GM12878 (cell line): ENCODE data around the gene GPR26. TPM values are rescaled to one million over a fixed set of nuclear protein-coding genes. Genes with fewer than 3 reads are reported as not detected.

Experiments used
- ATAC-seq: fragments of 200-7000 bp; cut with Tn5 transposase; 3 replicates; pipeline ENCODE4 v1.9.1; 2020; ENCODE audit warnings: mild to moderate bottlenecking, moderate library complexity
- BruUV-seq: library from RNA; stranded (reverse); fragments of 400-500 nt; replicated peaks from 2 replicates; lab custom pipeline; 2021; lab: Mats Ljungman, UMichigan
- CTCF ChIA-PET: fragments of 300-600 bp; sonication (Branson Sonifier 250); formaldehyde crosslinking; extraction: SDS; loops from one replicate; lab custom pipeline; 2021; ENCODE audit warnings: inconsistent platforms; lab: Yijun Ruan, JAX
- POLR2A ChIA-PET: fragments of 350-600 bp; formaldehyde crosslinking; extraction: SDS; loops from one replicate; lab custom pipeline; 2021; ENCODE audit warnings: inconsistent platforms; lab: Charles Lee
- RAD21 ChIA-PET: fragments of 300-600 bp; sonication (Branson Sonifier 250); formaldehyde crosslinking; loops from one replicate; lab custom pipeline; 2023; ENCODE audit warnings: antibody characterized with exemption; ENCODE audit not compliant: unreplicated experiment; lab: Charles Lee
- SMC1A ChIA-PET: fragments of 300-600 bp; sonication (Branson Sonifier 250); formaldehyde crosslinking; loops from one replicate; lab custom pipeline; 2023; ENCODE audit not compliant: unreplicated experiment, uncharacterized antibody; lab: Charles Lee
- DNase-seq: peaks from one replicate; pipeline ENCODE4 v3.0.0-alpha.2; 2011; ENCODE audit warnings: low read depth, low spot score
- FAIRE-seq: peaks from 3 replicates; lab custom pipeline; 2011; peaks lifted over from hg19 to GRCh38; lab: Jason Lieb, UNC
- H2AFZ ChIP-seq: 2 replicates; pipeline ENCODE4 v1.6.0; 2011; ENCODE audit warnings: low read depth, low read length, control low read depth; ENCODE audit not compliant: control insufficient read depth
- H3K27ac ChIP-seq: 2 replicates; pipeline ENCODE4 v1.5.1; 2011; ENCODE audit warnings: control low read depth; ENCODE audit not compliant: control insufficient read depth, insufficient read depth
- H3K27me3 ChIP-seq, 2 experiments: replicated peaks in 1 of 2; 2 replicates each; pipeline versions ENCODE4 v1.6.0 to v1.6.1; 2011; ENCODE audit warnings: low read length in 1 of 2; ENCODE audit not compliant: control insufficient read depth in 2 of 2, insufficient read depth in 2 of 2
- H3K36me3 ChIP-seq, 2 experiments: 2 replicates each; pipeline ENCODE4 v1.5.1; 2011; ENCODE audit warnings: low read length in 1 of 2; ENCODE audit not compliant: control insufficient read depth in 2 of 2, insufficient read depth in 2 of 2
- H3K4me1 ChIP-seq: 2 replicates; pipeline ENCODE4 v1.6.1; 2011; ENCODE audit warnings: mild to moderate bottlenecking, low read length, moderate library complexity, mixed read lengths; ENCODE audit not compliant: control insufficient read depth, insufficient read depth
- H3K4me2 ChIP-seq: 2 replicates; pipeline ENCODE4 v1.6.0; 2011; ENCODE audit warnings: control low read depth; ENCODE audit not compliant: control insufficient read depth, insufficient read depth
- H3K4me3 ChIP-seq: fragments of 200-600 bp; sonication (generic); 2 replicates; pipeline ENCODE4 v1.5.1; 2016
- H3K79me2 ChIP-seq: 2 replicates; pipeline ENCODE4 v1.6.0; 2011; ENCODE audit warnings: low read length; ENCODE audit not compliant: control insufficient read depth, insufficient read depth
- H3K9ac ChIP-seq: 2 replicates; pipeline ENCODE4 v1.8.0; 2011; ENCODE audit warnings: low read length, control low read depth, mixed read lengths; ENCODE audit not compliant: control insufficient read depth, insufficient read depth
- H3K9me3 ChIP-seq: replicated peaks from 3 replicates; pipeline ENCODE4 v1.5.1; 2011; ENCODE audit warnings: mild to moderate bottlenecking, low read length; ENCODE audit not compliant: control insufficient read depth, insufficient read depth
- H4K20me1 ChIP-seq: 2 replicates; pipeline ENCODE4 v1.6.0; 2011; ENCODE audit not compliant: control insufficient read depth, insufficient read depth
- BCL11A ChIP-seq: IDR thresholded peaks from 2 replicates; pipeline ENCODE4 v1.6.1; 2011; ENCODE audit warnings: low read depth, low read length
- CBX5 ChIP-seq: sonication (generic); IDR thresholded peaks from 2 replicates; pipeline ENCODE4 v1.6.1; 2016; ENCODE audit warnings: low read depth, moderate library complexity, mild to moderate bottlenecking, inconsistent platforms
- ELK1 ChIP-seq: IDR thresholded peaks from 2 replicates; pipeline ENCODE4 v1.6.1; 2012; ENCODE audit warnings: low read depth, low read length, improper control_type of control experiment
- SIN3A ChIP-seq: IDR thresholded peaks from 2 replicates; pipeline ENCODE4 v1.6.1; 2012; ENCODE audit warnings: low read depth, low read length, improper control_type of control experiment
- SMAD5 ChIP-seq: IDR thresholded peaks from 2 replicates; pipeline ENCODE4 v1.6.1; 2016; ENCODE audit warnings: antibody characterized with exemption, low read depth
- TBL1XR1 ChIP-seq: IDR thresholded peaks from 2 replicates; pipeline ENCODE4 v1.6.1; 2012; ENCODE audit warnings: low read depth, low read length, improper control_type of control experiment
- WGBS: methylation state at CpG from one replicate; pipeline ENCODE4 v1.1.6; 2016; ENCODE audit warnings: low lambda C conversion rate; ENCODE audit not compliant: insufficient replicate concordance, insufficient coverage; ENCODE audit errors: missing lambda C conversion rate; 5-methylcytosine and 5-hydroxymethylcytosine counted together
- in situ Hi-C: fragments of 300-500 bp; cut with MboI; formaldehyde crosslinking; loops from 9 replicates; pipeline ENCODE4 v1.14.3; 2018; ENCODE audit warnings: mixed read lengths
- intact Hi-C: fragments of 100-400 bp; cut with micrococcal nuclease; formaldehyde crosslinking; loops from one replicate; pipeline ENCODE4 v1.14.2; 2022; ENCODE audit not compliant: unreplicated experiment
- polyA plus RNA-seq, 11 experiments: library from polyadenylated mRNA; depleted of rRNA in 4 of 11; unstranded in 6 of 11; stranded (reverse) in 5 of 11; fragments of >200 nt; fragmentation: Nextera tagmentation in 4 of 11; fragmentation: Illumina TruSeq in 1 of 11; extraction: Ambion mirVana in 4 of 11; extraction: Trizol in 1 of 11; gene quantifications; 1 replicate in 1 of 11; 2 replicates in 10 of 11; pipeline versions ENCODE4 v1.2.1 to v1.2.3, GENCODE V29; 2011 to 2016; ENCODE audit warnings: inconsistent platforms in 2 of 11, missing spikeins in 2 of 11, low read depth in 1 of 11
- total RNA-seq, 4 experiments: library from RNA; depleted of rRNA in 3 of 4; stranded (reverse); fragments of >200 nt in 3 of 4; fragmentation: Illumina TruSeq in 1 of 4; extraction: Trizol in 1 of 4; gene quantifications; 2 replicates each; pipeline versions ENCODE4 v1.2.1 to v1.2.3, GENCODE V29; 2013 to 2021
- TF ChIP-seq, protein P1 (sequence below): IDR thresholded peaks from 2 replicates; pipeline ENCODE4 v1.6.1; 2011; ENCODE audit warnings: low read depth, low read length, improper control_type of control experiment, borderline replicate concordance

GPR26 gene
- total and polyA plus RNA-seq, 10 of the 15 experiments (the other 5 are each of a cell fraction or from before 2014, with no cell fraction given) = 0.01 to 0.03 TPM; not detected in 8

DNA sequence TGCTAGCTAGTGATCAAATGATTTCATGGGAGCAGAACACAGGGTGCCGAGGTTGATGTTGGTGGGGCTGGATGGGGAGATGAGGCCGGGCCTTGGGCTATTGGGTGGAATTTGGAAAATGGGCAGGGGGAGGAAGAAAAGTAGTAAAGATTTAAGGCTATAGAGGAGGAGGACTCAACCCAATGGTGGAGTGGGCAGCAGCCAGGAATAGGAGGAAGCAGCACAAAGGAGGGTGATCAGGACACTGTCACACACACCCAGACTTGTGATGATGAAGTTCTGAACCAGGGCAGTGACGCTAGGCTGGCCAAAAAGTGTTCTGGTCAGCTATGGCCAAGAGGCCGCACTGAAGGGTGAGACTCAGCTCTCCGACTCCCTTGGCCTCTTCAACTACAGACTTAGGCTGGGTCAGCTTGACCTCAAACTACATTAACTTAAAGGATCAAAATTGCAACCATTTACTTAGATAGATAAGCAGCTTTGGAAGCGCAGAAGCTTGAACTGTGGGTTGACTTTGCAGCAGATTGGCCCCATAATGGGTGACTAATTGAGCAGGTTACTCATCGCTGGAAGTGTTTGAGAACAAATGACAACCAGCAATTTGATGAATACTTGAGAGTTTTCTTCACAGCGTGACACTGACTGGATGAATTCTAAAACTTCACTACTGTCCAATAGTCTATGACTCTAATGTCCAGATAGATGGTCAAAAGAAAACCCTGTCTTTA, 29.4 kb upstream of the GPR26 start:
- Histone ChIP-seq H4K20me1 (no peaks in the 10 kb centered on the region), H3K9ac (no peak overlapping the region), H2AFZ (no peak overlapping the region), H3K79me2 (no peaks in the 10 kb centered on the region), H3K4me2 (no peak overlapping the region), H3K36me3 (no peaks in the 10 kb centered on the region), H3K9me3 (no peaks in the 10 kb centered on the region), H3K4me1 (no peaks in the 10 kb centered on the region), H3K27me3 (peaks cover 3 to 9% of the 10 kb centered on the region in 2 experiments; a peak in 2 of 4 replicates), H3K4me3 (no peak overlapping the region), H3K27ac (no peak overlapping the region)
- intact Hi-C loops = no loop called here
- CTCF ChIA-PET = interaction anchor here (0.6 kb wide), 1 partner anchor 1284 kb away, joined by 3 read pairs; no protein-coding TSS in a partner anchor
- POLR2A ChIA-PET = interaction anchor here (0.6 kb wide), 1 partner anchor 92 kb away, joined by 3 read pairs; no protein-coding TSS in a partner anchor
- DNase-seq (no peak), FAIRE-seq (no peak), ATAC-seq (no peak)
- RAD21 ChIA-PET = no interaction called here
- SMC1A ChIA-PET = no interaction called here
- 14% methylated on average over 8 of the region's 8 CpGs for WGBS
- TF ChIP-seq CBX5 (no peak), BCL11A (no peak), SIN3A (no peak), SMAD5 (no peak), ELK1 (no peak), TBL1XR1 (no peak)
- TF ChIP-seq, protein P1, sequence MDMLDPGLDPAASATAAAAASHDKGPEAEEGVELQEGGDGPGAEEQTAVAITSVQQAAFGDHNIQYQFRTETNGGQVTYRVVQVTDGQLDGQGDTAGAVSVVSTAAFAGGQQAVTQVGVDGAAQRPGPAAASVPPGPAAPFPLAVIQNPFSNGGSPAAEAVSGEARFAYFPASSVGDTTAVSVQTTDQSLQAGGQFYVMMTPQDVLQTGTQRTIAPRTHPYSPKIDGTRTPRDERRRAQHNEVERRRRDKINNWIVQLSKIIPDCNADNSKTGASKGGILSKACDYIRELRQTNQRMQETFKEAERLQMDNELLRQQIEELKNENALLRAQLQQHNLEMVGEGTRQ = no peak
- in situ Hi-C loops = no loop called here
- no TSS peak for BruUV-seq
